GM18520 (cell line): ENCODE results near the gene TNNI3.

ENCODE experiments used
- ATAC-seq: cut with Tn5 transposase; IDR thresholded peaks from one replicate; pipeline ENCODE4 v1.9.1; 2021; ENCODE audit not compliant: unreplicated experiment

TNNI3 gene

DNA sequence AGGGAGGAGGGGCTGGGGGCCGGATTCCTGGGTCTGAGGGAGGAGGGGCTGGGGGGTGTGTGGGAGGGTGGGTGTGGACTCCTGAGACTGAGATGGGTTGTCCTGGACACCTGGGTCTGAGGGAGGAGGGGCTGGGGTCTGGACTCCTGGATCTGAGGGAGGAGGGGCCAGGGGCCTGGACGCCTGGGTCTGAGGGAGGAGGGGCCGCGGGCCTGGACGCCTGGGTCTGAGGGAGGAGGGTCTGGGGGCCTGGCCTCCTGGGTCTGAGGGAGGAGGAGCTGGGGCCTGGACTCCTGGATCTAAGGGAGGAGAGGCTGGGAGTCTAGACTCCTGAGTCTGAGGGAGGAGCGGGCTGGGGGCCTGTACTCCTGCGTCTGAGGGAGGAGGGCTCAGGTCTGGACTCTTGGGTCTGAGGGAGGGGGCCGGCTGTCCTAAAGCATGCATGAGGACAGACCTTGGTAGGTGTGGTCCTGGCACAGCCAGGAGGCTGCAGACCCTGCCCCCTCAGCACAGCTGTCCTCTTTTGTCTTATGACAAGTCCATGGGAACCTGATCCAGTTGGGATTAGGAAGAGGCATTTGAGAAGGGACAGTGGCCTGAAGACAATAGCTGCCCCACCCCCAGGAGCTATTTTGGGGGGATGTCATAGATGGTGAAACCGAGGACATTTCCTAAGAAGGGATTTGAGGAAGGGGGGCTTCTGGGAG lies 9.8 kb downstream of the TNNI3 start:
- ATAC-seq = no peak

DNA sequence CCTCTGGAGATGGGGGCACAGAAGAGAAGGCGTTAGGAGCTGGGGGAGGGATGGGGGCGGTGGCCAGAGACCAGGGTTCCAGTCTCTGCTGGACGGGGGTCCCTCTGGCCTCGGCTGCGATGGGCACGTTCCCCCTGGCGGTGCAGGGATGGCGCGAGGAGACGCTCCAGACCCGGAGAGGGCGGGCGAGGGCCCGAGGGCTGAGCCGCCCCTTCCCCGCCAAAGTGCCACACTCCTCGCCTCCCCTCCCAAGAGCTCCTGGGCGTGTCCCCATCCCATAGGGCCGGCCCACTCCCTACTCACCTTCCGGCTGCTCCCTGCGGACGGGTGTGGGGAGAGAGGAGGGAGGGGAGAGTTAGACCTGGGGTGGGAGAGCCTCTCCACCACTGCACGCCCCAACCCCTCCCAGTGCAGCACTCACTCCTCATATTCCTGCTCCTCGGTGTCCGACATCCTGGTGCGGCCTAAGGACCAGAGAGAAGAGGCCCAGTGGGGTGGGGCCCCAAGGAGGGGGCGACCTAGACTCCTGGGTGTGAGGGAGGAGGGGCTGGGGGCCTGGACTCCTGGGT lies 10.7 kb downstream of the TNNI3 start:
- no peak for ATAC-seq

GRCh38 chr19:55146078-55146704 lies 11.3 kb downstream of the TNNI3 start:
- ATAC-seq = no peak

DNA sequence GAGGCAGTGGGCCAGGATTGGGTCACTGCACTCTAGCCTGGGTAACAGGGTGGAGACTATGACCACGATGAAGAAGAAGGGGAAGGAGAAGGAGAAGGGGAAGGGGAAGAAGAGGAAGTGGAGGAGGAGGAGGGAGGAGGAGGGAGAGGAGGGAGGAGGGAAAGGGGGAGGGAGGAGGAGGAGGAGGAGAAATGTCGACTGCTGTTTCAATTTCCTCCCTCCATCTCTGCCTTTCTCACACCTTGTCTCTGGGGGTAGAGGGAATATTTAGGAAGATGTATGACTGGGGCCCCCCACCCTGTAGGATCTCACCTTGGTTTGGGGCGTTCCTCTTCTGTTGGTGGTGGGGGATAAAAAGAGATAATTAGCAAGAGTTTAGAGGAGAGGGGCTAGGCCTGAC lies 12.3 kb downstream of the TNNI3 start:
- no peak for ATAC-seq

GRCh38 chr19:55141696-55142095 lies 15.8 kb downstream of the TNNI3 start:
- no peak for ATAC-seq

DNA sequence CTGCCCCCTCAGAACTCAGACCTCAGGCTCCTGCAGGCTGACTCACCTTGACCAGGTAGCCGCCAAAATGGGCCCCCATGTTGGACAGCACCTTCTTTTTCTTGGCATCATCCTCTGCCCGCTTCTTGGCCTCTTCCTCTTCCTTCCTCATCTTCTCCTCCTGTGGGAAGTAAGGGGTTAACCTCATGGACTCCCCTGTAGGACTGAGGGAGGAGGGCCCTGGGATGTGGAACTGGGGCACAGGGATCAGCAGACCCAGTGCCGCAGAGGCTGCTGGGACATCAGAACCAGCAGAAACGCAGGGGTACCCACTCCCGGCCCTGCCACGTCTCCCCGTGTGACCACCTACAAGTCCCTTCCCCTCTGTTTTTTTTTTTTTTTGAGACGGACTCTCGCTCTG lies 19.6 kb downstream of the TNNI3 start:
- ATAC-seq = no peak

- ATAC-seq = no peak
These were observed 21.0 kb downstream of the TNNI3 start for GRCh38 chr19:55136399-55137102.

DNA sequence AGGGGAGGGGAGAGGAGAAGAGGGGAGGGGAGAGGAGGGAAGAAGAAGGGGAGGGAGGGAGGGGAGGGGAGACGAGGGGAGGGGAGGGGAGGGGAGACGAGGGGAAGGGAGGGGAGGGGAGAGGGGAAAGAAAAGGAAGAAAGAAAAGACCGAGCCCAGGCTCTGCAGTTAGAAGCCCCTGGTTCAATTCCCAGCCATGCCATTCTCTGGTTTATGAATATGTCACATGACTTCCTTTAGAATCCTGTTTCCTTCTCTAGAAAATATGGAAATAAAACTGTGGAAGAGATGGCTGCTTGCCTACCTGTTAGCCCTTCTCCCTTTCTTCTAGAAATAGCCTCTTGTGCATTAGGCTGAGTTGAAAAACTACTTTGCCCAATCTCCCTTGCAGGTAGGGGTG lies 22.8 kb downstream of the TNNI3 start:
- no peak for ATAC-seq

GRCh38 chr19:55133639-55134444 lies 23.7 kb downstream of the TNNI3 start:
- no peak for ATAC-seq

DNA sequence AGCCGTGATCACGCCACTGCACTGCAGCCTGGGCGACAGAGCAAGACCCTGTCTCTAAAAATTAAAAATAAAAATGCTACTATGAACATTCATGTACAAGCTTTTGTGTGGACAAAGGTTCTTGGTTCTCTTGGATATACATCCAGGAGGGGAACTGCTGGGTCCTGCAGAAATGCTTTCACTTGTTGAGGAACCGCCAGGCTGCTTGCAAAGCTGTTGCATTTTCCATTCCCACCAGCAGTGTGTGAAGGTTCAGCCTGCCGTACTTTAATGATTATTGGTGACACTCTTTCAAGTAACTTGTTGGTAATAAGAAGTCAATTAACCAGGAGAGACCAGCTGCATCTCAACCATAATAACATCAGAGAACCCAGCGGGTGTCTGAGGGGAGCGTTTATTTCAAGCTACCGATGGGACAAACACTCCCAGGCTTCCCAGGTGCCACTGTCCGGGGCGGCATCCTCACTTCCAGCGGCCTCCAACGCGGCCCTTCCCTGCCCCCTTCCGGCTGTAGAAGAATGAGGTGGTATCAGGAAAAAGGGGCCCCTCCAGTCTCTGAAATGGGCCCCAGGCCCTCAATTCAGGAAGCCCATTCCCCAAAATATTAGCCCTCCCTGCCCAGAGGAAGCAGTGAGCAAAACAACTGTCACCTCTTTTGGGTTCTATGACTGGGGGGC lies 24.9 kb downstream of the TNNI3 start:
- ATAC-seq = no peak

DNA sequence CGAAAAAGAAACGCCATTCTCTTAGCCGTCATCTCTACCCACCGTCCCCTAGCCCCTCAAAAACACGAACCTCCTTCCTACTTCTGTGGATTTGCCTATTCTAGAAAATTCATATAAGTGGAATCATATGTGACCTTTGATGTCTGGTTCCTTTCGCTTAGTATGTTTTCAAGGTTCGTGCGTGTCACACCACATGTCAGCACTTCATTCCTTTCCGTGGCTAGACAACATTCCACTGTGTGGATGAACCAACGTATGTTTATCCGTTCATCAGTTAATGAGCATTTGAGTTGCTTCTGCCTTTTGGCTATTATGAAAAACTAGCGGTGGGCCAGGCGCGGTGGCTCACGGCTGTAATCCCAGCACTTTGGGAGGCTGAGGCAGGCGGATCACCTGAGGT lies 26.1 kb downstream of the TNNI3 start:
- no peak for ATAC-seq

DNA sequence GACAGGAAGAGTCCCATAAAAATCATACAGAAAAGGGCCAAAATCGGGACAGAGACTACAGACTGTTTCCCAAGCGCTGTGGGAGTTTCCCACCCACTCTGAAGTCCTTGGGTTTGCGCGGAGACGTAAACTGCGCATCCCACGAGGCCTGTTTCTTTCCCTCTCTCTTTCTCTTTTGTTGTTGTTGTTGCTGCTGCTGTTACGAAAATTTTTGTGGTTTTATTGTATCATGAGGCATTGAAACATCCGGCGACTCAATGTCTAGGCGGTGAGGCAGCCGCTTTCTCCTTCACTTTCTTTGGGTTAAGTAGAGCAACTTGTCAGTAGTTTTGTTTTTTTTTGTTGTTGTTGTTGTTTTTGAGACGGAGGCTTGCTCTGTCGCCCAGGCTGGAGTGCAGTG lies 38.5 kb downstream of the TNNI3 start:
- no peak for ATAC-seq

DNA sequence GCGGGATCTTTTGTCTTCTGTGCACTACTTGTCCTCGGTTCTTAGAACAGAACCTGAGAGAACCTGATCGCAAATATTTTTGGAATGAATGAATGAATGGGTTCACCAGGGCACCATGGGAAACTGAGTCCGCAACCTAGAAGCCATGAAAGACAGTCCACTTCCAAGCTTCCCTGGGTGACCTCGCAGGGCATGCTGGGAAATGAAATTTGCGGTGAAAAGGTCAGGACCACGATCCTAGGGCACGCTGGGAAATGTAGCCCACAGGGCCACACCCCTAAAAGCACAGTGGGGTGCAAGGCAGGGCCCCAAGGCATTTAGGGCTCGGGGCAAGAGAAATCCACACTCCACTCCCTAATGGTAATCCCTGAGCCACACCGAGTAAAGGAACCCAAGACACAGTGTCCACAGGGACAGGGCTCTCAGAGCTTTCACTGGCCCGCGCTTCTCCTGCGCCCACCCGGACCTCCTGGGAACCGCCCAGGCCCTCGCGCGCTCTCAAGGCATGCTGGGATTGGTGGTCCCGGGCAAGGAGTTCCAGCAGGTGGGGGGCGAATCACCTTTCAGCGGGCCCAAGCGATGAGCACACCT lies 39.0 kb downstream of the TNNI3 start:
- ATAC-seq = no peak

DNA sequence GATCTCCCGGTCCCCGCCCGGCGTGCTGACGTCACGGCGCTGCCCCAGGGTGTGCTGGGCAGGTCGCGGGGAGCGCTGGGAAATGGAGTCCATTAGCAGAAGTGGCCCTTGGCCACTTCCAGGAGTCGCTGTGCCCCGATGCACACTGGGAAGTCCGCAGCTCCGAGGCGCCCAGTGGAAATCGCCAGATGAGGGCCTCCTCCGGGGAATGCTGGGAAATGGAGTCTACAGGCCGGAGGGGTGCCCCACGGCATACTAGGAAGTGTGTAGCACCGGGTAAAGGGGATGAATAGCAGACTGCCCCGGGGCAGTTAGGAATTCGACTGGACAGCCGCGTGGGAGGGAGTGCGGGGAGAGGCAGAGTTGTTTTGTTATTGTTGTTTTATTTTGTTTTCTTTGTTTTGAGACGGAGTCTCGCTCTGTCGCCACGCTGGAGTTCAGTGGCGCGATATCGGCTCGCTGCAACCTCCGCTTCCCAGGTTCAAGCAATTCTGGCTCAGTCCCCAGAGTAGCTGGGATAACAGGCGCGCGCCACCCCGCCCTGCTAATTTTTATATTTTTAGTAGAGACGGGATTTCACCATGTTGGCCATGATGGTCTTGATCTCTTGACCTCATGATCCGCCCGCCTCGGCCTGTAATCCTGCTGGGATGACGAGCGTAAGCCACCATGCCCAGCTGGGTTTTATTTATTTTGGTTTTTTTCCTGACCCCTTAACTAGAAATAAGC lies 39.7 kb downstream of the TNNI3 start:
- peak; percentile 94 for ATAC-seq

DNA sequence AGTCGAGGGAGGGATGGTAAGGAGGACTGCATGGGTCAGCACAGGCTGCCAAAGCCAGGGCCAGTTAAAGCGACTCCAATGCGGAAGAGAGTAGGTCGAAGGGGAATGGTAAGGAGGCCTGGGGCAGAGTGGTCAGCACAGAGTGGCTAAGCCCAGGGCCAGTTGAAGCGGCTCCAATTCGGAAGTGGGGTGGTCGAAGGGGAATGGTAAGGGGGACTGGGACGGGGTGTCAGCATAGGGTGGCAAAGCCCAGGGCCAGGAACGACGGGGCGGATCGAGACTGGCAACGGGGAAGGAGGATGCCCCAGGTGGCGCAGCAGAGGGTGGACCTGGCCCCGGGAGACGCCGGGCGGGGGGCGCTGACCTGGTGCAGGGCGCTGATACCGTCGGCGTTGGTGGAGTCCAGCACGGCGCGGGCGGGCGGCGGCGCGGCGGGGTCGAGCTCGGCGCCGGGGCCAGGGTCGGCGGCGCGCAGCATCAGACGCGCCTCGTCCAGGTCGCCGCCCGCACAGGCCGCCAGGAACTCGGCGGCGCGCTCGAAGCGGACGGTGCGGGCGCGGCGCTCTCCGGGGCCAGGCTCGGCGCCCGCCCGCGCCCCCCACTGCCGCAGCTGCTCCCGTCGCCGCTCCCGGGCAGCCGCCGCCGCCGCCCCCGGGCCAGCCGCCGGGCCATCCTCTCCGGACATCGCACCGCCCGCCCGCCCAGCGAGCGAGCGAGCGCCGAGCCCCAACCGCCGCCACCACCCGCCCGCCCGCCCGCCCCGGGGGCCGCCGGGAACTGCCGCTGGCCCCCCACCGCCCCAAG lies 40.5 kb downstream of the TNNI3 start, which contains the start of gene PPP1R12C:
TSS of gene PPP1R12C (minus strand) at position 779 of the 804 bp plus-strand sequence. CDS start at position 685, 94 bp downstream.
- no peak for ATAC-seq

GRCh38 chr19:55116232-55116858 lies 41.2 kb downstream of the TNNI3 start:
- ATAC-seq = no peak

GRCh38 chr19:55115446-55116065 lies 42.0 kb downstream of the TNNI3 start:
- ATAC-seq = no peak
